Astrocyte (in vitro differentiated cells and primary cell): ENCODE data around the gene CPEB2. TPM values are rescaled to one million over a fixed set of nuclear protein-coding genes. Genes with fewer than 3 reads are reported as not detected.

ENCODE experiments used
- DNase-seq: peaks from one replicate; pipeline ENCODE4 v3.0.0-alpha.2; 2010; ENCODE audit warnings: low read depth
- FAIRE-seq: peaks from 2 replicates; lab custom pipeline; 2011; peaks lifted over from hg19 to GRCh38; lab: Jason Lieb, UNC
- H2AFZ ChIP-seq: 2 replicates; pipeline ENCODE4 v1.6.0; 2012; ENCODE audit warnings: low read depth, low read length, inconsistent platforms
- H3K27ac ChIP-seq: 2 replicates; pipeline ENCODE4 v1.5.1; 2011; ENCODE audit warnings: low read depth, low read length, inconsistent platforms
- H3K27me3 ChIP-seq: 2 replicates; pipeline ENCODE4 v1.6.0; 2011; ENCODE audit warnings: low read length, inconsistent platforms; ENCODE audit not compliant: insufficient read depth
- H3K36me3 ChIP-seq: 2 replicates; pipeline ENCODE4 v1.5.1; 2011; ENCODE audit warnings: low read length, inconsistent platforms; ENCODE audit not compliant: insufficient read depth
- H3K4me1 ChIP-seq: 2 replicates; pipeline ENCODE4 v1.5.1; 2011; ENCODE audit warnings: low read length, inconsistent platforms; ENCODE audit not compliant: insufficient read depth
- H3K4me2 ChIP-seq: 2 replicates; pipeline ENCODE4 v1.6.0; 2012; ENCODE audit warnings: low read length, inconsistent platforms
- H3K4me3 ChIP-seq: 2 replicates; pipeline ENCODE4 v1.5.1; 2011; ENCODE audit warnings: low read depth, mild to moderate bottlenecking, low read length, inconsistent platforms; ENCODE audit not compliant: insufficient read depth
- H3K79me2 ChIP-seq: 2 replicates; pipeline ENCODE4 v1.6.0; 2012; ENCODE audit warnings: mild to moderate bottlenecking, low read length, inconsistent platforms; ENCODE audit not compliant: insufficient read depth
- H3K9ac ChIP-seq: 2 replicates; pipeline ENCODE4 v1.6.0; 2012; ENCODE audit warnings: mild to moderate bottlenecking, low read length, inconsistent platforms
- H3K9me3 ChIP-seq: 2 replicates; pipeline ENCODE4 v1.5.1; 2012; ENCODE audit warnings: low read depth, mild to moderate bottlenecking, low read length, inconsistent platforms; ENCODE audit not compliant: insufficient read depth
- H4K20me1 ChIP-seq: 2 replicates; pipeline ENCODE4 v1.6.0; 2012; ENCODE audit warnings: low read length, inconsistent platforms; ENCODE audit not compliant: insufficient read depth
- H3K27ac Mint-ChIP-seq: one replicate; pipeline ENCODE4 v1.8.0; 2021; ENCODE audit warnings: mild to moderate bottlenecking, mixed read lengths; ENCODE audit not compliant: unreplicated experiment
- H3K27me3 Mint-ChIP-seq: one replicate; pipeline ENCODE4 v1.8.0; 2021; ENCODE audit warnings: low read depth, mixed read lengths; ENCODE audit not compliant: unreplicated experiment
- H3K36me3 Mint-ChIP-seq: one replicate; pipeline ENCODE4 v1.8.0; 2021; ENCODE audit warnings: low read depth, mixed read lengths; ENCODE audit not compliant: unreplicated experiment
- H3K4me1 Mint-ChIP-seq: one replicate; pipeline ENCODE4 v1.8.0; 2021; ENCODE audit warnings: low read depth, mixed read lengths; ENCODE audit not compliant: unreplicated experiment
- H3K4me3 Mint-ChIP-seq: one replicate; pipeline ENCODE4 v1.8.0; 2021; ENCODE audit warnings: mild to moderate bottlenecking, moderate library complexity, mixed read lengths; ENCODE audit not compliant: unreplicated experiment
- H3K9me3 Mint-ChIP-seq: one replicate; pipeline ENCODE4 v1.8.0; 2021; ENCODE audit warnings: mild to moderate bottlenecking, mixed read lengths; ENCODE audit not compliant: unreplicated experiment
- EZH2 ChIP-seq: IDR thresholded peaks from 2 replicates; pipeline ENCODE4 v1.6.1; 2012; ENCODE audit warnings: mild to moderate bottlenecking, low read length, inconsistent platforms; ENCODE audit not compliant: insufficient read depth
- total RNA-seq: library from RNA; stranded (reverse); gene quantifications from 2 replicates; pipeline ENCODE4 v1.2.1, GENCODE V29; 2021
- TF ChIP-seq, protein P1 (sequence below): IDR thresholded peaks from 2 replicates; pipeline ENCODE4 v1.5.1; 2011; ENCODE audit warnings: low read depth, mild to moderate bottlenecking, inconsistent platforms, low read length, moderate library complexity; ENCODE audit not compliant: insufficient read depth

CPEB2 gene
- total RNA-seq, 1 donor from 2014 or later = 47.3 TPM

DNA sequence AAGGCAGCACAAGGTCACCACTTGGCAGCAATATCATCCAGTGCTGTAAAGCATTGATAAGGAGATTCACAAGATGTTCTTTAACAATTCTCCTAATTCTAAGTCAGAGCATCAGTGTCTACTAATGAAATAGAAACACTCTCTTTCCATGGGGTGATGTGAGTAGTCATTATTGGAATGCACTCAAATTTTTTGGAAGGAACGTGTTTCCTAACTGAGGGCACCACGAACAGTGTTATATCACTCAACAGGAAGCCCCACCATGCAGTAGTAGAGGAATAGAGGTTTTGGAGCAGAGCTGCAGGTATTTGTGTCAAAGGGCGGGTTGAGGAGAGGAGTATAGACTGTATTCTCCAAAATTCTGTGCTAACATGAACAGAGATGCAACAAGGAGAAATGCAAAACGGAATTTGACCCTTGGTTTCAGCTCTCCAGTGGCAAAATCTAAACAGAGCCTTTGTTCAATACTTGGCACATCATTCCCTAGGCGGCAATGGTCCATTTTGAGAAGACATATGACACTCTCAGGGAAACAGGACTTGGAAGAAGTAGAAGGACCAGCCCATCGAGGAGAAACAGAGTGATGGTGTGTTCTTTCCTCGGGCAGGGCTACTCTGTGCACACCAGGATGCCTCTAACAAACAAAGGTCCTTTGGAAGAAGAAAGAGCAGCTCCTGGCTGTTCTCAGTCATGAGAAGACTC, 98.9 kb downstream of the CPEB2 start:
- Histone ChIP-seq H3K27ac (no peak overlapping the region), H3K4me3 (no peak overlapping the region), H3K4me1 (peaks cover 4% of the 10 kb centered on the region), H3K9ac (no peak overlapping the region), H3K4me2 (no peak overlapping the region), H3K9me3 (no peaks in the 10 kb centered on the region), H3K27me3 (no peaks in the 10 kb centered on the region), H4K20me1 (no peaks in the 10 kb centered on the region), H2AFZ (no peak overlapping the region), H3K36me3 (no peaks in the 10 kb centered on the region), H3K79me2 (no peaks in the 10 kb centered on the region)
- H3K27ac Mint-ChIP-seq = no peak overlapping the region
- peaks cover 4% of the 10 kb centered on the region for H3K4me1 Mint-ChIP-seq
- no peaks in the 10 kb centered on the region for H3K36me3 Mint-ChIP-seq
- TF ChIP-seq EZH2 = no peak
- TF ChIP-seq, protein P1, sequence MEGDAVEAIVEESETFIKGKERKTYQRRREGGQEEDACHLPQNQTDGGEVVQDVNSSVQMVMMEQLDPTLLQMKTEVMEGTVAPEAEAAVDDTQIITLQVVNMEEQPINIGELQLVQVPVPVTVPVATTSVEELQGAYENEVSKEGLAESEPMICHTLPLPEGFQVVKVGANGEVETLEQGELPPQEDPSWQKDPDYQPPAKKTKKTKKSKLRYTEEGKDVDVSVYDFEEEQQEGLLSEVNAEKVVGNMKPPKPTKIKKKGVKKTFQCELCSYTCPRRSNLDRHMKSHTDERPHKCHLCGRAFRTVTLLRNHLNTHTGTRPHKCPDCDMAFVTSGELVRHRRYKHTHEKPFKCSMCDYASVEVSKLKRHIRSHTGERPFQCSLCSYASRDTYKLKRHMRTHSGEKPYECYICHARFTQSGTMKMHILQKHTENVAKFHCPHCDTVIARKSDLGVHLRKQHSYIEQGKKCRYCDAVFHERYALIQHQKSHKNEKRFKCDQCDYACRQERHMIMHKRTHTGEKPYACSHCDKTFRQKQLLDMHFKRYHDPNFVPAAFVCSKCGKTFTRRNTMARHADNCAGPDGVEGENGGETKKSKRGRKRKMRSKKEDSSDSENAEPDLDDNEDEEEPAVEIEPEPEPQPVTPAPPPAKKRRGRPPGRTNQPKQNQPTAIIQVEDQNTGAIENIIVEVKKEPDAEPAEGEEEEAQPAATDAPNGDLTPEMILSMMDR = no peak
- no peak overlapping the region for H3K4me3 Mint-ChIP-seq
- peaks cover 4% of the 10 kb centered on the region for H3K9me3 Mint-ChIP-seq
- H3K27me3 Mint-ChIP-seq = no peaks in the 10 kb centered on the region
- FAIRE-seq = no peak
- DNase-seq = peak; percentile 13

DNA sequence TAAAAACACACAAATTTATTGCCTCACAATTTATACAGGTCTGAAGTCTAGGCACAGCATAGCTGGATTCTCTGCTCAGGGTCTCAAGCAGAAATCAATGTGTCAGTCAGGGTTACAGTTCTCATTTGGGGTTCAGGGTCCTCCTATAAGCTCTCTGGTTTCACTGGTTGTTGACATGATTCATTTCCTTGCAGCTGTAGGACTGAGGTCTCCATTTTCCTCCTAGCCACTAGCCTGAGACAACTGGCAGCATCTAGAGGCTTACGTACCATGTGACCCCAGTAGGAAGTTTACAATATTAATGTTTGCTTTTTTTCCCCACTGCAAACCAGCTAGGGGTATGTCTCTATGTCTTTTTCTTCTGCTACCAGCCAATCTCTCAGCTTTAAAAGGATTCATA, 102.5 kb downstream of the CPEB2 start:
- Mint-ChIP-seq H3K4me1 (peaks cover 4% of the 10 kb centered on the region), H3K27me3 (no peaks in the 10 kb centered on the region), H3K36me3 (no peaks in the 10 kb centered on the region), H3K9me3 (peaks cover 4% of the 10 kb centered on the region), H3K27ac (no peak overlapping the region), H3K4me3 (no peak overlapping the region)
- no peaks in the 10 kb centered on the region for H4K20me1 ChIP-seq
- no peaks in the 10 kb centered on the region for H3K9me3 ChIP-seq
- H3K36me3 ChIP-seq = no peaks in the 10 kb centered on the region
- DNase-seq = no peak
- H3K4me1 ChIP-seq = peaks cover 4% of the 10 kb centered on the region
- H3K9ac ChIP-seq = no peak overlapping the region
- H3K27ac ChIP-seq = no peak overlapping the region
- peak overlapping the region; percentile 26 for H2AFZ ChIP-seq
- no peak for TF ChIP-seq EZH2
- TF ChIP-seq, protein P1 = no peak
- FAIRE-seq = no peak
- H3K4me3 ChIP-seq = no peak overlapping the region
- H3K79me2 ChIP-seq = no peaks in the 10 kb centered on the region
- H3K27me3 ChIP-seq = no peaks in the 10 kb centered on the region
- H3K4me2 ChIP-seq = no peak overlapping the region

DNA sequence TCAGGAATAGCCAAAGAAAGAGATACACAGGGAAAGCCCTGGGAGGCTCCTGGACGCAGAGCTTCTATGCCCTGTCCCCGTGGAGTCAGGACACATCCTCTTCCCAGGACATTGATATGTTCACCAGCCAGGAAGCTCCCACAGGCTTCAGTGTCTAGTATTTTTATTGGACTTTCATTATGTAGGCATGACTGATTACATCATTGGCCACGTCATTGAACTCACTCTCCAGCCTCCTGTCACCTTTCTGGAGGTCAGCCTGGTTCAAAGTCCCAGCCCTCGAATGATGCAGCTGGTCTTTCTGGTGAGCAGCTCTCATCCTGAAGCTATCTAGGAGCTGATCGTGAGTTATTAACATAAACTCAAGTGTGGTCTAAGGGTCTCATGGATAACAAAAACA, 104.1 kb downstream of the CPEB2 start:
- Histone ChIP-seq H3K9me3 (no peaks in the 10 kb centered on the region), H3K4me3 (no peak overlapping the region), H3K36me3 (no peaks in the 10 kb centered on the region), H3K9ac (no peak overlapping the region), H3K27me3 (no peaks in the 10 kb centered on the region), H3K4me2 (no peak overlapping the region), H3K27ac (no peak overlapping the region), H3K79me2 (no peaks in the 10 kb centered on the region), H4K20me1 (no peaks in the 10 kb centered on the region), H3K4me1 (peaks cover under 1% of the 10 kb centered on the region), H2AFZ (no peak overlapping the region)
- Mint-ChIP-seq H3K9me3 (peaks cover 4% of the 10 kb centered on the region), H3K4me1 (no peaks in the 10 kb centered on the region), H3K27me3 (no peaks in the 10 kb centered on the region), H3K4me3 (no peak overlapping the region), H3K27ac (no peak overlapping the region), H3K36me3 (no peaks in the 10 kb centered on the region)
- TF ChIP-seq EZH2 = no peak
- TF ChIP-seq, protein P1 = no peak
- no peak for FAIRE-seq
- no peak for DNase-seq
